HCT116 (cell line): Measurements from ENCODE around the gene ATP2A3.

Source experiments
- CTCF ChIP-seq, 3 experiments: fragments of 200-600 bp in 1 of 3; sonication (generic) in 1 of 3; IDR thresholded peaks in 2 of 3; conservative IDR thresholded peaks in 1 of 3; 2 replicates each; pipeline ENCODE4 v1.5.1; 2012 to 2017; ENCODE audit warnings: low read depth in 2 of 3, low read length in 2 of 3, antibody characterized with exemption in 1 of 3, borderline replicate concordance in 1 of 3, control low read depth in 1 of 3, mild to moderate bottlenecking in 1 of 3, mixed read lengths in 1 of 3, mixed run types in 1 of 3, moderate library complexity in 1 of 3; ENCODE audit not compliant: insufficient read depth in 1 of 3
- EZH2 ChIP-seq: fragments of 200-600 bp; sonication (generic); IDR thresholded peaks from 2 replicates; pipeline ENCODE4 v1.6.1; 2017; ENCODE audit warnings: antibody characterized with exemption, mixed run types
- EZH2phosphoT487 ChIP-seq: fragments of 200-600 bp; IDR thresholded peaks from 2 replicates; pipeline ENCODE4 v1.6.1; 2018; ENCODE audit warnings: antibody characterized with exemption, borderline replicate concordance
- FOSL1 ChIP-seq: IDR thresholded peaks from 2 replicates; pipeline ENCODE4 v1.6.1; 2012; ENCODE audit warnings: low read depth
- POLR2A ChIP-seq: IDR thresholded peaks from 2 replicates; pipeline ENCODE4 v1.7.0; 2011; ENCODE audit warnings: borderline replicate concordance; ENCODE audit not compliant: insufficient read depth, insufficient read length; ENCODE audit errors: extremely low read depth
- POLR2AphosphoS5 ChIP-seq: IDR thresholded peaks from 2 replicates; pipeline ENCODE4 v1.6.1; 2011; ENCODE audit warnings: mild to moderate bottlenecking, low read depth, low read length, moderate library complexity
- RAD21 ChIP-seq: IDR thresholded peaks from 2 replicates; pipeline ENCODE4 v1.6.1; 2012; ENCODE audit warnings: low read depth, mild to moderate bottlenecking
- SIN3A ChIP-seq: IDR thresholded peaks from 2 replicates; pipeline ENCODE4 v1.6.1; 2012; ENCODE audit warnings: low read depth
- SP1 ChIP-seq: IDR thresholded peaks from 2 replicates; pipeline ENCODE4 v1.6.1; 2012; ENCODE audit warnings: low read depth
- TCF7L2 ChIP-seq: IDR thresholded peaks from 2 replicates; pipeline ENCODE4 v1.7.0; 2011; ENCODE audit warnings: borderline replicate concordance, inconsistent platforms; ENCODE audit not compliant: insufficient read depth, insufficient read length; ENCODE audit errors: extremely low read depth
- ZNF274 ChIP-seq: fragments of 200-500 bp; sonication (Bioruptor generic); IDR thresholded peaks from 2 replicates; pipeline ENCODE4 v1.6.1; 2014; ENCODE audit warnings: mild to moderate bottlenecking, low read depth, low read length, inconsistent platforms

GRCh38 chr17:3972931-3973330, 8.7 kb upstream of the ATP2A3 start:
- TF ChIP-seq POLR2AphosphoS5: no peak
- no peak for TF ChIP-seq EZH2phosphoT487
- TF ChIP-seq POLR2A: no peak
- TF ChIP-seq CTCF (IDR thresholded peaks at IDR 0.05 in 2 of 3, conservative IDR thresholded peaks at IDR 0.05 in 1 of 3; ENCODE audit: borderline replicate concordance in 1 of 3, insufficient read depth in 1 of 3, low read depth in 2 of 3, low read length in 2 of 3): no peak
- TF ChIP-seq SIN3A: no peak
- no peak for TF ChIP-seq TCF7L2
- TF ChIP-seq FOSL1: no peak
- no peak for TF ChIP-seq EZH2
- no peak for TF ChIP-seq ZNF274
- TF ChIP-seq SP1: no peak
- no peak for TF ChIP-seq RAD21
